EH (cell line): ENCODE results near the gene CLASRP.

Source experiments
- DNase-seq: peaks from one replicate; pipeline ENCODE4 v3.0.0-alpha.2; 2015; ENCODE audit warnings: low read depth

Gene CLASRP

GRCh38 chr19:45061965-45062364, 23.1 kb downstream of the CLASRP start:
- no peak for DNase-seq

DNA sequence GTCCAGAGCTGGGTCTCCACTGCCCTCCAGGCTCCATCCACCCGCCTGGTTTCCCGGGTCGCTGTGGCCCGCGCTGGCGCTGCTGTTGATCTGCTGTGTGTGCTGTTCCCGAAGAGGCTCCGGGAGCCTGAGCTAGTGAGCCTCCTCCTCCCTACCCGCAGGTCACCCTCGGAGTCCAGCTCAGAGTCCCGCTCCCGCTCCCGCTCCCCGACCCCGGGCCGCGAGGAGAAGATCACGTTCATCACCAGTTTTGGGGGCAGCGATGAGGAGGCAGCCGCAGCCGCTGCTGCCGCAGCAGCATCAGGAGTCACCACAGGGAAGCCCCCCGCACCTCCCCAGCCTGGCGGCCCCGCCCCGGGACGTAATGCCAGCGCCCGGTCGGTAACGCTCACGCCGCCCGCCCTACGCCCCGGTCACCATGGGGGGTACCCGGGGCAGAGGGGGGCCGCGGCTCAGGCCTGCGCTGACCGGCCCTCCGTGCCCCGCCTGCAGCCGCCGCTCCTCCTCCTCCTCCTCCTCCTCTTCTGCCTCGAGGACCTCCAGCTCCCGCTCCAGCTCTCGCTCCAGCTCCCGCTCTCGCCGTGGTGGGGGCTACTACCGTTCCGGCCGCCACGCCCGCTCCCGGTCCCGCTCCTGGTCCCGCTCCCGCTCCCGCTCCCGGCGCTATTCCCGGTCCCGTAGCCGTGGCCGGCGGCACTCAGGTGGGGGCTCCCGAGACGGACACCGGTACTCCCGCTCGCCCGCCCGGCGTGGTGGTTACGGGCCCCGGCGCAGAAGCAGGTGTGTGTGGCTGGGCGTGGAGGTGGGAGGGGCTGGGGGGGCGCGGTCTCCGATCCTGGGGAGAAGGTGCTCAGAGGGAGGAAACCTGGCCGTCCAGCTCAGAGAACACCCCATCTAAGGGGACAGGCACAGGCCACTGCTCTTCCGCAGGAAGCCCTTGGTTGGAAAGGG, 25.3 kb downstream of the CLASRP start:
- DNase-seq, result no peak

- no peak for DNase-seq
These were observed 28.2 kb downstream of the CLASRP start for GRCh38 chr19:45066921-45067661.

GRCh38 chr19:45068041-45068440, 29.2 kb downstream of the CLASRP start:
- no peak for DNase-seq

GRCh38 chr19:45069056-45069455, 30.2 kb downstream of the CLASRP start:
- DNase-seq, result peak; percentile 25

GRCh38 chr19:45070214-45070613, 31.4 kb downstream of the CLASRP start:
- DNase-seq, result no peak

DNA sequence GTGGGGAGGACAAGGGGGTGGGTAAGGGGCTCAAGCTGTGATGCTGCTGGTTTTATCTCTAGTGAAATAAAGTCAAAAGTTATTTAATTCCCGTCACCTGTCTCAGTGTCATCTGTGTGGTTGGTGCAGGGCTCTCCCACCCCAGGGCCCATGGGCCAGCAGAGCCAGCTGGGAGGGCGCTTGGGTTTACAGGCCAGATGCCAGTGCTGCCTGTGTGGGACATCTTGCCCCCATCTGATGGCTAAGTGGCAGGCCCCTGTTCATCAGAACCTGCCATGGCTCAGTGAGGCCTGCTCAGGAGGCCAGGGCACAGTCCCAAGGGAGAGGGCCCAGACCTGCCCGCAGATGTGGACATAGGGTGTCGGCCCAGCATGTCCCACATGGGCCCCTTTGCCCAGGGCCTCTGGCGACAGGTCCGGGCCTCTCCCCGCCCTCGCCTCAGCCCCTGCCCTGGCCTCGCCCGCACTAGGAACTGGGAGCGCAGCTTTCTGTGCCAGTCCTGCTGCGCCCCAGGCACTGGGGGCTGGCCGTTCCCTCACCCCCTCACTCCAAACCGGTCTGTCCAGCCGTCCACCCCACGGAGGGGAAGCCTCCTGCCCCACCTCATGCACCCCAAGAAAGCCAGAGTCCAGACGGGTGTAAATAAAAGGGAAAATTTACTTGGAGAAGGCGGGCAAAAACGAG, 32.2 kb downstream of the CLASRP start:
- DNase-seq, result no peak

DNA sequence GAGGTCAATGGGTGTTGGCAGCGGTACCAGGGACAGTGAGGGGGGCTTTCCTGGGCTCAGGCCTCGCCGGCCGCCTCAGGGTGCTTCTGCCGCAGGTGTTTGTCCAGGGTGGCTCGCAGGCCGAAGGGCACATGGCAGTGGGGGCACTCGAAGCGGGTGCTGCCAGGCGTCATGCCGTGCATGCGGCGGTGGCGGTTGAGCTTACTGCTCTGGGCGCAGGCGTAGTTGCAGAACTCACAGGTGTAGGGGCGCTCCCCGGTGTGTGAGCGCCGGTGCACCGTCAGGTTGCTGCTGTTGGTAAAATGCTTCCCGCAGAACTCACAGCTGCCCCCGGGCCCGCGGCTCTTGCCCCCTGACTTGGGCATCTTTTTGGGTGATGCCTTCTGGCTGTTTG, 32.7 kb downstream of the CLASRP start:
- no peak for DNase-seq

DNA sequence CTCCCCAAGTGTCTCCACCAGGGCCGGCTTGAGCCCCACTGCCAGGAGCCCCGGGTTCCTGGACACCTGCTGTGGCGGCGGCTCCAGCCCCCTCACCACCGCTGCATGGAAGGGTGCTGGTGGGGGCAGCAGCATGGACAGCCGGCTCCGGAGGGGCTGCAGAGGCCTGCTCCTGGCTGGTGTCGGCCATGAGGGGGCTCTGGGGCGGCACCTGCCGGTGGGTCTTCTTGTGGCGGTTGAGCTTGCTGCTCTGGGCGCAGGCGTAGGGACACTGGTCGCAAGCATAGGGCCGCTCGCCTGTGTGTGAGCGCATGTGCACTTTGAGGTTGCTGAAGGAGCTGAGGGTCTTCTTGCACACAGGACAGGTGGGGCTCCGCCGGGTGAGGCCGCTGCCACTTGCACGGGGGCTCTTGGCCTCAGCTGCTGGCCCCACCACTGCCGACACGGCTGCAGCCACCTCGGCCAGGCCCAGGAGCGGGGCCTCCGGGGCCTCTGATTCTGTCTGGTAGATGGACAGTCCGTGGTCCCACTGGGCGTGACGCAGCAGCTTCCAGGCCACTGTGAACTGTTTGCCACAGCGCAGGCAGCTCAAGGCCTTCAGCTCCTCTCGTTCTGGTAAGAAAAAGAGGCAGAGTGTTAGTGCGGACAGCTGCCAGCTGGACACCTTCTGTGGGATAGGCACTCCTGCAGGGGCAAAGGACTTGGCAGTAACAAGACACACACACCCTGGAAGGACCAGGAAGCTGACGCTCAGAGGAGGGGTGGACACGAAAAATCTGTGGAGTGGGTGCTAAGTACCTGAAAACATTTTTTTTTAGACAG, 33.3 kb downstream of the CLASRP start:
- no peak for DNase-seq

- DNase-seq, result no peak
These were observed 36.0 kb downstream of the CLASRP start for GRCh38 chr19:45074744-45075300.

DNA sequence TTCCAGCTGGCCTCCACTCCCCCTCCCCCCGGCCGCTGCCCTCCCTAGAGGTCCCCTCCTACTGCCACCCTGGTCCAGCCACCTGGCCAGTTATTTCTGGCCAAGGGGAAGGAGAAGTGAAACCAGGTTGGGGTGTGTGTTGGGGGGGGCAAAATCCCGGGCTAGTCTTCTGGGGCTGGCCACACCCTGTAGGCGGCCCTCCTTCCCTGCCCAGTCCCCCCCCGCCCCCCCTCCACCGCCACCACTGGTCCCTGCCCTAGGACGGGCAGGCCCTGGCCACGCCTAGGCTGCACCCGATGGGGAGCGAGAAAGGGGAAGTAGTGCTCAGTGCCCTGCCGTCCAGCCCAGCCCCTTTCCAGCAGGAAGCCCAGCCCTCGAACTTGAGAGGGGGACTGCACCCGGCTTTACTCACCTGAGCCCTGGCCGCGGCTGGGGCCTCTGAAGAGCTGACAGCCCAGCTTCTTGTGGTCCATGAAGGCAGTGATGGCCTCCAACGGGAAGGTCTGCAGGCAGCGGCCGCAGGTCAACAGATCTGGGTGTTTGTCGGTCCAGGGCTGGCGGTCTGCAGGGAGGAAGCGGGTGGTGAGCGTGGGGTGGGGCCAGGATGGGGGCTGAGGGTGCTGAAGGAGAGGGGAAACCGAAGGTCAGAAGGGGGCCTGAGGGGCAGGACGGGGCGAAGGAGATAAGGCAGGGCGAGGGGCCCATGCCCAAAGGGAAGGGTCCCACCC, 36.6 kb downstream of the CLASRP start:
- peak; percentile 73 for DNase-seq

DNA sequence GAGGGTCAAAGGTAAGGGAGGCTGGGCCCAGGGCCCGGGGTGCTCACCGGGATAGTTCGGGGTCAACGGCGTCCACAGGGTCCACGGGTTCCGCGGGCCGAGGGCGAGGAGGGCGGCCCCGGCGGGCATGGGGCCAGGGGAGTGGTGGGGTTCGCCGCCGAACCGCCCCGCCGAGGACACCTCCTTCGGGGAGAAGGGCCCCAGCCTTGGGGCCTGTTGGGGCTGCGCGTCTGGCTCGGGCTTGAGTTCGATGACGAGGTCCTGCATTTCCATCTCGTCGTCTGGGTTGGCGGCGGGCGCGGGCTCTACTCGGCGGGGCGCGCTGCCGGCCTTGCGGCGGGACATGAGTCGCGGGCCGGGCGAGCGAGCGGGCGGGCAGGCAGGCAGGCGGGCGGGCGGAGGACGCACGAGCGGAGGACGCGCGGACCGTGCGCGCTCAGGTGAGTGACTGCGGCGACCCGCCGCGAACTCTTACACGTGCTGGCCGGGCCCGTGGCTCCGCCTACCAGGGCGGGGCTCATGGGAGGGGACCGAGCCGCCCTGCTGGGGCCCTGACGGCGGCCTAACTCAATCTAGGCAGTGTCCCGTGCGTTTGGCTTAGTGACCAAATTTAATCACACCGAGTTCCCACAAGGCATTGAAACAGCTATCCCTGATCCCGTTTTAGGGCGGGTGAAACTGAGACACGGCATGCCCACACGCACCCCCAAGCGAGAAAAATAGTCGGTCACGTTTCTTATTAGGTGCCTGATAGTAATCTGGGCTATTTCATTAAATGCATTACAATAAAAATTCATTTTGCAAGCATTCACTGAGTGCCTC, 37.4 kb downstream of the CLASRP start, which contains the start of gene ZNF296:
ZNF296 (minus strand) TSS at position 450 of the 822 bp plus-strand sequence; CDS start at position 345, 105 bp downstream.
- peak; percentile 53 for DNase-seq

- no peak for DNase-seq
These were observed 38.2 kb downstream of the CLASRP start for GRCh38 chr19:45076851-45077730.

DNA sequence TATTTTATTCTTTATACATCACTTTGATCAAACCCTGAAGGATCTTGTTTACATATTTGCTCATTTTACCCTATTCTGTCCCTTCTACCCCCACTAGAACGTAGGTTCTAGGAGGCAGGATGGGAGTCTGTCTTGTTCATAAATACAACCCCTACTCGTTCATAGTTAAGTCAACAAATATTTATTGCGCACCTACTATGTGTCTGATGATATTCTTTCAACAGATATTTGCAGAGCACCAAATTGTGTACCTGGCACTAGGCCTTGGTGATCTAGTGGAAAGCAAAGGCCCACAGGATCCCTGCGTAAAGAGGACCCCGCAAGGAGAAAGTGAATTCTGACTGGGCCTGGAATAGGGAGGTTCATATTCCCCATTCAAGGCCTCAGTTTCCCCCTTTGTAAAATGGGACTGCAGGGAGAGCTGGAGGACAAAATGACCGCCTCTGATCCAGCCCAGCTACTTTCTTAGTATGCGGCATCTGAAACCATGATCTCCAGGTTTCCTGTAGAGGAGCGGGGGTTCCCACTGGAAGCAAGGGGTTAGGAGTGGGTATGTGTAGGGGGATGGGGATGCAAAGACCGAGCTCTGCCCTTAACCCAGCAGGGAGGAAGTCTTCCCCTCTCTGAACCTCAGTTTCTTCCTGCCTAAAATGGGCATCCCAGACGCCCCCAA, 39.7 kb downstream of the CLASRP start:
- DNase-seq, result no peak

GRCh38 chr19:45079063-45079910, 40.4 kb downstream of the CLASRP start, which contains the start of gene GEMIN7:
Gene GEMIN7 (plus strand): TSS chr19:45079260. CDS start chr19:45090115, 10,855 bp downstream.
- peak; percentile 68 for DNase-seq

DNA sequence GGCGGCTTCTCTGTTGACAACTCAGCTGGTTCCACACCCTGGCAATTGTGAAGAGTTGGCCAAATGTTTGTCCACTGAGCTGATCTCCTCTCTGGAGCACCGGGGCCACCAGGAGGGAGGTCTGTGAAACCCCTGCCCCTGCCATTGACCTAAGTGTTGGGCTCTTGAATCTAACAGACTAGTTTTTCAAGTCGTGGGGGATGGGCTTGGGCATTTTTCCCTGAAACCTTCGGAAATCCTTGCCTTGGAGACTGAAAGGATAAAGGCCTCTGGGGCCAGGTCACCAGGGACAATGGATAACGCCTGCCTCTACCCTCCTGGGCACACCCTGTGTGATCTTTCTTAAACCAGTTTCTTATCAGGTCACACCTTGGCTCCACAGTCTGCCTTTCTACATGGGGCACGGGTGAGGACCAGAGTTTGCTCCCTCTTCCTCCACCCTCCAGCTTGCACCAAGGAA, 41.1 kb downstream of the CLASRP start:
- DNase-seq, result no peak

GRCh38 chr19:45082170-45082569, 43.3 kb downstream of the CLASRP start:
- DNase-seq, result no peak
